Brain microvascular endothelial cell (primary cell): ENCODE data around the gene TMEM39A.

ENCODE experiments used
- DNase-seq: peaks from one replicate; pipeline ENCODE4 v3.0.0-alpha.2; 2020
- H3K27ac ChIP-seq: fragments of 250-450 bp; sonication (Bioruptor Pico); 2 replicates; pipeline ENCODE4 v1.5.1; 2020; ENCODE audit warnings: mild to moderate bottlenecking, moderate library complexity
- H3K27me3 ChIP-seq: fragments of 250-450 bp; sonication (Bioruptor Pico); replicated peaks from 2 replicates; pipeline ENCODE4 v1.5.1; 2020; ENCODE audit warnings: mild to moderate bottlenecking
- H3K36me3 ChIP-seq: fragments of 250-450 bp; sonication (Bioruptor Pico); replicated peaks from 2 replicates; pipeline ENCODE4 v1.5.1; 2020; ENCODE audit warnings: mild to moderate bottlenecking
- H3K4me3 ChIP-seq: 2 replicates; pipeline ENCODE4 v1.5.1; 2011; ENCODE audit warnings: low read depth, mild to moderate bottlenecking, control low read depth, low read length, moderate library complexity
- in situ Hi-C: cut with HindIII; loops from 2 replicates; pipeline ENCODE4 v1.10.0; 2017; ENCODE audit warnings: low sequenced_read_pairs, low pct_ligation_motif_present
- TF ChIP-seq, protein P1 (sequence below): IDR thresholded peaks from 2 replicates; pipeline ENCODE4 v1.5.1; 2011; ENCODE audit warnings: low read depth, mild to moderate bottlenecking, moderate library complexity, low read length, control low read depth, inconsistent platforms; ENCODE audit errors: missing control alignments

TMEM39A gene

DNA sequence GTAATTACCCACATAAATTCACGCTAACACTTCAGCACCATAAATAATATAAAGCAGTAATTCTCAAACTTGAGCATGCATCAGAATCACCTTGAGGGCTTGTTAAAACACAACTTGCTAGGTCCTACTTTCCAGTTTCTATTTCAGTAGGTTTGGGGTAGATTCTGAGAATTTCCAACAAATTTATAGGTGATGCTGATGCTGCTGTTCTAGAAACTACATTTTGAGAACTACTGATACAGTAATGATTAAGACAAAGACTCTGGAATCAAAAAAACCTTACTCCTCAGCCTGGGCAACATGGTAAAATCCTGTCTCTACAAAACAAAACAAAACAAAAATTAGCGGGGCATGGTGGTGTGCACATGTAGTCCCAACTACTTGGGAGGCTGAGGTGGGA, 18.8 kb downstream of the TMEM39A start:
- no peak for DNase-seq
- H3K27ac ChIP-seq = no peak overlapping the region
- TF ChIP-seq, protein P1, sequence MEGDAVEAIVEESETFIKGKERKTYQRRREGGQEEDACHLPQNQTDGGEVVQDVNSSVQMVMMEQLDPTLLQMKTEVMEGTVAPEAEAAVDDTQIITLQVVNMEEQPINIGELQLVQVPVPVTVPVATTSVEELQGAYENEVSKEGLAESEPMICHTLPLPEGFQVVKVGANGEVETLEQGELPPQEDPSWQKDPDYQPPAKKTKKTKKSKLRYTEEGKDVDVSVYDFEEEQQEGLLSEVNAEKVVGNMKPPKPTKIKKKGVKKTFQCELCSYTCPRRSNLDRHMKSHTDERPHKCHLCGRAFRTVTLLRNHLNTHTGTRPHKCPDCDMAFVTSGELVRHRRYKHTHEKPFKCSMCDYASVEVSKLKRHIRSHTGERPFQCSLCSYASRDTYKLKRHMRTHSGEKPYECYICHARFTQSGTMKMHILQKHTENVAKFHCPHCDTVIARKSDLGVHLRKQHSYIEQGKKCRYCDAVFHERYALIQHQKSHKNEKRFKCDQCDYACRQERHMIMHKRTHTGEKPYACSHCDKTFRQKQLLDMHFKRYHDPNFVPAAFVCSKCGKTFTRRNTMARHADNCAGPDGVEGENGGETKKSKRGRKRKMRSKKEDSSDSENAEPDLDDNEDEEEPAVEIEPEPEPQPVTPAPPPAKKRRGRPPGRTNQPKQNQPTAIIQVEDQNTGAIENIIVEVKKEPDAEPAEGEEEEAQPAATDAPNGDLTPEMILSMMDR = no peak
- in situ Hi-C loops = no loop called here
- peaks cover 41% of the 10 kb centered on the region for H3K36me3 ChIP-seq
- H3K27me3 ChIP-seq = no peaks in the 10 kb centered on the region
- no peak overlapping the region for H3K4me3 ChIP-seq

DNA sequence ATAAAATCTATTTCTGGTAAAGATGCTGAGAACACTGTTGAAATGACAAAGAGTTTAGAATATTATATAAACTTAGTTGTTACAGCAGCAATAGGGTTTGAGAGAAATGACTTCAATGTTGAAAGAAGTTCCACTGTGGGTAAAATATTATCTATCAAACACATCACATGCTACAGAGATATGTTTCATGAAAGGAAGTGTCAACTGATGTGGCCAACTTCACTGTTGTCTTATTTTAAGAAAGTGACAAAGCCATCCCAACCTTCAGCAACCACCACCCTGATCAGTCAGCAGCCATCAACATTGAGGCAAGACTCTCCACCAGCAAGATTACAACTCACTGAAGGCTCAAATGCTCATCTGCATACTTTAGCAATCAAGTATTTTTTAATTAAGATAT, 20.2 kb downstream of the TMEM39A start:
- Histone ChIP-seq H3K4me3 (no peak overlapping the region), H3K27me3 (no peaks in the 10 kb centered on the region), H3K36me3 (peaks cover 31% of the 10 kb centered on the region), H3K27ac (no peak overlapping the region)
- DNase-seq = no peak
- in situ Hi-C loops = no loop called here
- TF ChIP-seq, protein P1 = no peak

DNA sequence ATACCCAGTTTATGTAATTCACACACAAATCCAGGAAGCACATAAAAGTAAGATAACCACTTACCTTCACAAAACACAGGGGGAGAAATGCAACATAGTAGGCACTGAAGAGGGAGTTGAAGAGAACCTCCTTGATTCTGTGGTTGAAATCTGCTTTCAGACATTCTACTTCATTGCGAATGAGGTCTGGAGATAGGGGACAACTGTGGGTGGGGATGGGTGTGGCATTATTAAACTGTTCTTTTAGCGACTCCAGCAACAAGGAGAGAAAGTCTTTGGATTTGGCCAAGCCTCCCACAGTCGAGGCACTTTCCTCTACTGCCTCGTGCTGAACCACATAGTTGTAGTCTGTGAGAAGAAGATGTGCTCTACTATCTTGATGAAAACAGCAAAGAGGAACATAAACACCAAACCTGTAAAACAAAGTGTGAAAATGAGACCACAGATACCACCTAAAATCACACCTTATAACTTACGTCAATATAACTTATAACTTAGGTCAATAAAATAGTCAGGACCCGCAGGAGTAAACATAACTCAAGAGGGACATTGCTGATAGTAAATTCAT, 25.6 kb downstream of the TMEM39A start:
- DNase-seq = no peak
- Histone ChIP-seq H3K36me3 (peaks cover 38% of the 10 kb centered on the region), H3K27ac (no peak overlapping the region), H3K27me3 (no peaks in the 10 kb centered on the region), H3K4me3 (no peak overlapping the region)
- TF ChIP-seq, protein P1 = no peak
- in situ Hi-C loops = no loop called here

DNA sequence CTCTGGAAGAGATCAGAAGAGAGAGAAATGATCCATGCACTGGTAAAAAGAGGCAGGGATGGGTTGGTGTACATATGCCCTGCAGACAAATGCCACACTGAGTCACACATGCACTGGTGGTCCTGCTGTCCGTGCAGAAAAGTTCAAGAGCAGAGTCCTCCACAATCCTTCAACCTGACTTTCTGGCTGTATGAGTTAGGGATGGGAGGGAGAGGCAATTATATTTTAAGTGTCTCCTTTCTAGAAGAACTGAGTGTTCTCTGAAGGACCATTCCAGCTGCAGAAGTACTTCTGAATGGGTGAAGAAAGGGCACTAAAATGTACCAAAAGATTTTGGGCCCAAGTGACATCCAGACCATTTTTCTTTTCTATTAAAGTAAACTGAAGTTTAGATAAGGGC, 26.4 kb downstream of the TMEM39A start:
- in situ Hi-C loops = no loop called here

DNA sequence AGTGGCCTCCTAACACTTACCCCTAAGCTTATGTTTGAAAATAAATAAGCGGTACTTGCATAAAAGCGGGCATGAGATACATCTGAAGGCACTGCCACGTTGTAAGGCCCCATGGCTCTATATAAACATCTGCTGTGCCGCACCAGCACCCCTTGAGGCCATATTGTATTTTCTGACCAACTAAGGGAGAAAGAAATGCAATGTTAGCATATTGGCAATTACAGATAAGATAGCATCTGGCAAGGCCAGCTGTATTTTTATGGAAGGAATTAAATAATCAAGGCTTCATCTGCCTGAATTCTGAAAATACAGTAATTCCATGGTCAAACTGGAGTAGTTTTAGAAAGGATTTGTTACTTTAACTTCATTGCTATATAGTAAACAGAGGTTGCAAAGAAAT, 28.7 kb downstream of the TMEM39A start:
- Histone ChIP-seq H3K27me3 (no peaks in the 10 kb centered on the region), H3K36me3 (peaks cover 50% of the 10 kb centered on the region), H3K4me3 (no peak overlapping the region), H3K27ac (no peak overlapping the region)
- TF ChIP-seq, protein P1 = no peak
- no peak for DNase-seq
- in situ Hi-C loops = no loop called here

More for the DNA sequence above, 26.4 kb downstream of the TMEM39A start:
- no peak overlapping the region for H3K4me3 ChIP-seq
- TF ChIP-seq, protein P1 = no peak
- H3K27ac ChIP-seq = no peak overlapping the region
- DNase-seq = no peak
- no peaks in the 10 kb centered on the region for H3K27me3 ChIP-seq
- peaks cover 36% of the 10 kb centered on the region for H3K36me3 ChIP-seq
